Natural killer cell (primary cell): Measurements from ENCODE around the gene TREX2. TPM values are rescaled to one million over a fixed set of nuclear protein-coding genes. Genes with fewer than 3 reads are reported as not detected.

Experiments
- ATAC-seq, 3 donors: fragments of 150-1000 bp in 2 of 3; fragments of 200-7000 bp in 1 of 3; cut with Tn5 transposase; 1 replicate in 1 of 3; 2 replicates in 2 of 3; pipeline ENCODE4 v1.10.0; 2021; ENCODE audit warnings: mild to moderate bottlenecking in 2 of 3, moderate library complexity in 2 of 3
- DNase-seq, 2 donors: peaks; one replicate each; pipeline versions ENCODE4 v3.0.0 to v3.0.0-alpha.2; 2013 to 2021; ENCODE audit warnings: mixed read lengths in 1 of 2
- H3K27ac ChIP-seq: one replicate; pipeline ENCODE4 v1.5.1; 2013; ENCODE audit warnings: mild to moderate bottlenecking, low read length
- H3K27me3 ChIP-seq: one replicate; pipeline ENCODE4 v1.6.1; 2013; ENCODE audit warnings: low read length; ENCODE audit not compliant: control insufficient read depth, insufficient read depth
- H3K36me3 ChIP-seq: one replicate; pipeline ENCODE4 v1.6.1; 2013; ENCODE audit warnings: low read length; ENCODE audit not compliant: control insufficient read depth, insufficient read depth
- H3K4me1 ChIP-seq: one replicate; pipeline ENCODE4 v1.6.1; 2013; ENCODE audit warnings: low read length; ENCODE audit not compliant: control insufficient read depth, insufficient read depth
- H3K4me3 ChIP-seq: one replicate; pipeline ENCODE4 v1.5.1; 2013; ENCODE audit warnings: low read length
- H3K9me3 ChIP-seq: one replicate; pipeline ENCODE4 v1.6.1; 2013; ENCODE audit warnings: low read length; ENCODE audit not compliant: control insufficient read depth, insufficient read depth
- H3K27ac Mint-ChIP-seq, 2 donors: one replicate each; pipeline ENCODE4 v1.8.0; 2022; ENCODE audit warnings: mild to moderate bottlenecking in 2 of 2, mixed read lengths in 2 of 2, moderate library complexity in 1 of 2
- H3K27me3 Mint-ChIP-seq, 2 donors: one replicate each; pipeline ENCODE4 v1.8.0; 2022; ENCODE audit warnings: low read depth in 2 of 2, mixed read lengths in 2 of 2
- H3K36me3 Mint-ChIP-seq: one replicate; pipeline ENCODE4 v1.8.0; 2022; ENCODE audit warnings: mixed read lengths
- H3K4me1 Mint-ChIP-seq, 2 donors: one replicate each; pipeline ENCODE4 v1.8.0; 2022; ENCODE audit warnings: mixed read lengths in 2 of 2
- H3K4me3 Mint-ChIP-seq: one replicate; pipeline ENCODE4 v1.8.0; 2022; ENCODE audit warnings: mild to moderate bottlenecking, moderate library complexity, mixed read lengths
- H3K9me3 Mint-ChIP-seq, 2 donors: one replicate each; pipeline ENCODE4 v1.8.0; 2022; ENCODE audit warnings: mixed read lengths in 2 of 2
- WGBS: methylation state at CpG from one replicate; pipeline ENCODE4 v1.1.7; 2013; ENCODE audit warnings: missing lambda C conversion rate; ENCODE audit not compliant: insufficient coverage; 5-methylcytosine and 5-hydroxymethylcytosine counted together
- intact Hi-C: fragments of 100-400 bp; cut with micrococcal nuclease; formaldehyde crosslinking; loops from one replicate; pipeline ENCODE4 v1.14.2; 2022
- total RNA-seq, 4 donors: library from RNA; stranded (reverse); fragments of 120-200 nt in 1 of 4; gene quantifications; one replicate each; pipeline versions ENCODE4 v1.2.3 to v1.2.4, GENCODE V29; 2013 to 2022
- TF ChIP-seq, protein P1 (sequence below): fragments of 200-600 bp; IDR thresholded peaks from one replicate; pipeline ENCODE4 v1.8.0; 2022; ENCODE audit warnings: antibody characterized with exemption

Gene TREX2
- total RNA-seq, 3 donors from 2014 or later (not counting 1 experiment from before 2014, with no cell fraction given) = 1.6 to 3.4 (median 3.1) TPM

GRCh38 chrX:153491351-153491914 is 45.6 kb upstream of the TREX2 start:
- ATAC-seq = no peak
- H3K27ac ChIP-seq = no peak overlapping the region
- no peaks in the 10 kb centered on the region for H3K27me3 ChIP-seq
- H3K4me3 Mint-ChIP-seq = no peak overlapping the region
- intact Hi-C loops = no loop called here
- DNase-seq = no peak
- H3K27ac Mint-ChIP-seq = no peak overlapping the region
- no peak overlapping the region for H3K4me3 ChIP-seq
- peaks cover 0 to 3% of the 10 kb centered on the region in 2 donors for H3K4me1 Mint-ChIP-seq
- 83% methylated on average over 9 of the region's 10 CpGs for WGBS
- TF ChIP-seq, protein P1, sequence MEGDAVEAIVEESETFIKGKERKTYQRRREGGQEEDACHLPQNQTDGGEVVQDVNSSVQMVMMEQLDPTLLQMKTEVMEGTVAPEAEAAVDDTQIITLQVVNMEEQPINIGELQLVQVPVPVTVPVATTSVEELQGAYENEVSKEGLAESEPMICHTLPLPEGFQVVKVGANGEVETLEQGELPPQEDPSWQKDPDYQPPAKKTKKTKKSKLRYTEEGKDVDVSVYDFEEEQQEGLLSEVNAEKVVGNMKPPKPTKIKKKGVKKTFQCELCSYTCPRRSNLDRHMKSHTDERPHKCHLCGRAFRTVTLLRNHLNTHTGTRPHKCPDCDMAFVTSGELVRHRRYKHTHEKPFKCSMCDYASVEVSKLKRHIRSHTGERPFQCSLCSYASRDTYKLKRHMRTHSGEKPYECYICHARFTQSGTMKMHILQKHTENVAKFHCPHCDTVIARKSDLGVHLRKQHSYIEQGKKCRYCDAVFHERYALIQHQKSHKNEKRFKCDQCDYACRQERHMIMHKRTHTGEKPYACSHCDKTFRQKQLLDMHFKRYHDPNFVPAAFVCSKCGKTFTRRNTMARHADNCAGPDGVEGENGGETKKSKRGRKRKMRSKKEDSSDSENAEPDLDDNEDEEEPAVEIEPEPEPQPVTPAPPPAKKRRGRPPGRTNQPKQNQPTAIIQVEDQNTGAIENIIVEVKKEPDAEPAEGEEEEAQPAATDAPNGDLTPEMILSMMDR = no peak
- no peaks in the 10 kb centered on the region for H3K36me3 Mint-ChIP-seq
- no peaks in the 10 kb centered on the region for H3K9me3 ChIP-seq
- peaks cover 4% of the 10 kb centered on the region for H3K4me1 ChIP-seq
- no peaks in the 10 kb centered on the region for H3K9me3 Mint-ChIP-seq
- H3K27me3 Mint-ChIP-seq = peaks cover 0 to 2% of the 10 kb centered on the region in 2 donors
- H3K36me3 ChIP-seq = no peaks in the 10 kb centered on the region

- Histone ChIP-seq H3K4me1 (peaks cover 4% of the 10 kb centered on the region), H3K27ac (no peak overlapping the region), H3K27me3 (no peaks in the 10 kb centered on the region), H3K36me3 (no peaks in the 10 kb centered on the region), H3K4me3 (no peak overlapping the region), H3K9me3 (no peaks in the 10 kb centered on the region)
- Mint-ChIP-seq H3K36me3 (no peaks in the 10 kb centered on the region), H3K9me3 (no peaks in the 10 kb centered on the region), H3K4me3 (no peak overlapping the region), H3K27me3 (no peaks in the 10 kb centered on the region), H3K4me1 (peaks cover 0 to 3% of the 10 kb centered on the region in 2 donors), H3K27ac (no peak overlapping the region)
- intact Hi-C loops = no loop called here
- no peak for ATAC-seq
- no peak for DNase-seq
- 88% methylated on average over 17 of the region's 20 CpGs for WGBS
- TF ChIP-seq, protein P1 = no peak
Measured at GRCh38 chrX:153490217-153490930, 44.5 kb upstream of the TREX2 start.

- no peak for DNase-seq
- TF ChIP-seq, protein P1 = no peak
- peaks cover 4% of the 10 kb centered on the region for H3K4me1 ChIP-seq
- Mint-ChIP-seq H3K9me3 (no peaks in the 10 kb centered on the region), H3K27me3 (no peaks in the 10 kb centered on the region), H3K4me1 (no peaks in the 10 kb centered on the region), H3K27ac (no peak overlapping the region), H3K4me3 (no peak overlapping the region), H3K36me3 (no peaks in the 10 kb centered on the region)
- no peak for ATAC-seq
- 77% methylated on average over 12 of the region's 27 CpGs for WGBS
- no peaks in the 10 kb centered on the region for H3K27me3 ChIP-seq
- no peak overlapping the region for H3K27ac ChIP-seq
- no peak overlapping the region for H3K4me3 ChIP-seq
- H3K36me3 ChIP-seq = no peaks in the 10 kb centered on the region
- intact Hi-C loops = no loop called here
- H3K9me3 ChIP-seq = no peaks in the 10 kb centered on the region
Measured at GRCh38 chrX:153488231-153488914, 42.5 kb upstream of the TREX2 start.
